EH (cell line): Measurements from ENCODE around the gene TNS3.
A peak's percentile ranks its signal among the peaks of the same experiment; 100 is the strongest.

Experiments
- DNase-seq: peaks from one replicate; pipeline ENCODE4 v3.0.0-alpha.2; 2015; ENCODE audit warnings: low read depth

The TNS3 gene

GRCh38 chr7:47506382-47507339, 75.2 kb downstream of the TNS3 start:
- peak; percentile 58 for DNase-seq

- no peak for DNase-seq
These were observed 76.5 kb downstream of the TNS3 start for GRCh38 chr7:47505312-47506007.

GRCh38 chr7:47504551-47505311, 77.2 kb downstream of the TNS3 start:
- no peak for DNase-seq

DNA sequence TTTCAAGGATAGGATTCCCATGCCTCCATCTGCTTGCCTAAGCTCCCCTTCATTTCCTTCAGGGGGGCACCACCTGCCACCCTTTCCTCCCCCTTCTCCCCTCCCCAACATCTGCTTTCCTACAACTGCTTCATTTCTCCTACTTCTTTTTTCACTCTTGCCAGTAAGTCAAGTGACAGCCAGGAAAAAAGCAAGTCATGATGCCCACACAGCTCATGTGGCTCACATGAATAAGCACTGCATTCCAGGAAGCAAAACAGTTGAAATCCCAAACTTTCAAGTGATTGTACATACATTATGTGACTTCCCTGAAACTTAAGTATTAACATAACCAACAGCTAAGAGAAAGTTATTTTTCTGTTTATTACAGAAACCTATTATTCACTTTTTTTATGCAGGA, 78.6 kb downstream of the TNS3 start:
- DNase-seq = peak; percentile 72

GRCh38 chr7:47502240-47502877, 79.6 kb downstream of the TNS3 start:
- peak; percentile 50 for DNase-seq

- DNase-seq = peak; percentile 95
These were observed 80.5 kb downstream of the TNS3 start for GRCh38 chr7:47501406-47501805.

GRCh38 chr7:47500103-47500563, 81.8 kb downstream of the TNS3 start:
- no peak for DNase-seq

- DNase-seq = no peak
These were observed 83.5 kb downstream of the TNS3 start for GRCh38 chr7:47498229-47499056.

DNA sequence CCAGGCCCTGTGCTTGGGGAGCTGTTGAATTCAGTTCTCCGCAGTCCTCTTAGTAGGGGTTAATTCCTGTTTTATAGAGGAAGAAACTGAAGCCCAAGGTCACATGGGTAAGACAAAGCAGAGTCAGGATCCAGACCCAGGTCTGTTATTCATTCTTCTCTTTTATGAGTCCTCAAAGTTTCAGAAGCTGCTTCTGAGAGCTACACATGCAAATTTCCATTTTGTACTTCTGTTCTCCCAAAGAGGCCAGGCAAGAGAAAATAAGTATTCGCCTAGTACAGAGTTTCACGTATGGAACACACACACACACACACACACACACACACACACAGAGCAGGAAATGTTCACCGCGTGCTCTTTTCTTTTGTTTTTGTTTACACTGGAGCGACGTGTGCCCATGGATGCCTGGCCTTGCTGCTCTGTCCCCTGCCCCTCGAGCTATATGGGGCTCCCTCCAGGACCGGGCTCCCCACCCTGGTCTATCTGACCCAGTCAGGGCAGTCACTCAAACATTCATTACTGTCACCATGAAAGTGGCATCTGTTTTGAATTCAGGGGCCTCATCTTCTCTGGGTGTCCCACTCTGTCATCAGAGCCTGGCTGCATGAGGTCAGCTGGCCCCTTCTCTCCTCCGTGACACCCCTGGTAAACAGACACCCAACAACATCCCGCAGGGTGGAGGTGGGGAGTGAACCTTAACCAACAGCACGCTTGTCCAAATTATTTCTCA, 84.4 kb downstream of the TNS3 start:
- DNase-seq = peak; percentile 35

DNA sequence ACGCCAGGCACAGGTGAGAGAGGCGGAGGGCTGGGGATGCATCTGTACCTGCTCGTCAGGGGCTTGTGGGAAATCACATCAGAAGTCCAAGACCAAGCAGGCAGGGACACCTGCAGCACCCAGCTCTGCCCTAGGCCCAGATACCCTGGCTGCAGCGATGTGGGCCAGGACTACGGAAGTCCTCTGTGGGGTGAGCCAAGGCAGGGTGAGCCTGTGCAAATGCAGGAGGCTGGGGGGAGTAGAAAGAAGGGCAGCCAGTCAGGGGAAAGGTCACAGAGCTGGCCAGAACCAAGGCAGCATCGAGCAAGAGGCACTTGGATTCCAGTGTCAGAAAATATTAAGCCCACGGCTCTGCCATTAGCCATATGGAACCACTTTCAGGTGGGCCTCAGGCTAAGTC, 85.2 kb downstream of the TNS3 start:
- DNase-seq = no peak

GRCh38 chr7:47496056-47496665, 85.8 kb downstream of the TNS3 start:
- DNase-seq = no peak

DNA sequence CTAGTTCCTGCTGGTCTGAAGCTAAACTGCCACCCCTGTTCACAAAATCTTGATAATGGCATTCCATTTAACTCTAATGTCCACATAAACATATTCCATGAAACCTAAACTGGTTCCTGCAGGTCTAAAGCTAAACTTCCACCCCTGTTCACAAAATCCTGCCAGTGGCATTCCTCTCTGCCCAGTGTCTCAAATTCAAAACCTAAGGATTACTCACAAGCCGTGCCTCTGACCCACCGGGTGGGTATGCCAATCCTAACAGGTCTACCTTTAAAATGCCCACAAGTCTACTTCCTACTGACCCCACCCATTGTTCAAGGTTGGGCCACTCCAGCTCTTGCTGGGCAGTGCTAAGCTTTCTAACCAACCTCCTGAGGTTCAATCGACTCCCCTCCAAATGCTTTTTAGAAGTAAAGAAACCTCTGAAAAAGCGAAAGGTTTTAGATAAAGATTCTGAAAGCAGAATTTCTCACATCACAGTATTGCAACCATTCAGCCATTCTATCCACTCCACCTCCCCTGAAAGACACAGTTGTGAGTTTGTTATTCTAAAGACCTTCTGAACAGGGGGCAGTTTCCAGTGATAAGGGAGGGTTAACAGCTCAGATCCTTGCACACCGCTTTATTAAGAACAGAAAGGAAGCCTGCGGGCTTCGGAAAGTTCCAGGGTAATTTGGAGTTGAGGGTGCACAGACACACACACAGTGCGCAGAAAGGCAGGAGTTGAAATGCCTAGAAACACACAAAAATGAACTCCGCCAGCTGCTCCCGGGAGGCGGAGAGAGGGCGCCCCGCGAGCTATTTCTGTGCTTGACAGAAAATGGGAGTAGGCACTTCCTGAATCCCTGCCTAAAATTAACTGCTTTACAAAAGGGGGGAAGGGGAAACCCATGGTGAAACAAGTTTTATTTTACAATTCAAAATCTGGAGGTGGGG, 87.7 kb downstream of the TNS3 start:
- DNase-seq = peak; percentile 55

GRCh38 chr7:47492716-47493325, 89.1 kb downstream of the TNS3 start:
- DNase-seq = no peak

GRCh38 chr7:47490501-47491265, 91.2 kb downstream of the TNS3 start:
- no peak for DNase-seq

DNA sequence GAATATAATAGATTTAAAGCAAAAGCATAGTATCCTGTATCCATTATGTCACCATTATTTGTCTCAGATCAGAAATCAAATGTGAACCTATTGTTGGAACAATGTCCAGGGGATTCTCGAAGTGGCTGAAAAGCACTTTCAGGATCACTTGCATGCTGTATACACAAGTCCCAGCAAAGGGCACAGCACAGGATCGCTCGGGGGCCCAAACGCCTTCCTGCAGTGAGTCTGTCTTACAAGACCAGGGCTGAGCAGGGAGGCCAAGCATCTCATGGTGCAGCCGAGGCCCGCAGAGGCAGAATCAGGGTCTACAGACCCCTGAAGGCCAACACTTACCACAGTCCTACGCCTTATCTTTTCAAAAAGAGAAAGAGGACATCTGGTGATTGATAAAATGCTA, 92.3 kb downstream of the TNS3 start:
- DNase-seq = no peak

GRCh38 chr7:47488969-47489342, 93.0 kb downstream of the TNS3 start:
- no peak for DNase-seq

DNA sequence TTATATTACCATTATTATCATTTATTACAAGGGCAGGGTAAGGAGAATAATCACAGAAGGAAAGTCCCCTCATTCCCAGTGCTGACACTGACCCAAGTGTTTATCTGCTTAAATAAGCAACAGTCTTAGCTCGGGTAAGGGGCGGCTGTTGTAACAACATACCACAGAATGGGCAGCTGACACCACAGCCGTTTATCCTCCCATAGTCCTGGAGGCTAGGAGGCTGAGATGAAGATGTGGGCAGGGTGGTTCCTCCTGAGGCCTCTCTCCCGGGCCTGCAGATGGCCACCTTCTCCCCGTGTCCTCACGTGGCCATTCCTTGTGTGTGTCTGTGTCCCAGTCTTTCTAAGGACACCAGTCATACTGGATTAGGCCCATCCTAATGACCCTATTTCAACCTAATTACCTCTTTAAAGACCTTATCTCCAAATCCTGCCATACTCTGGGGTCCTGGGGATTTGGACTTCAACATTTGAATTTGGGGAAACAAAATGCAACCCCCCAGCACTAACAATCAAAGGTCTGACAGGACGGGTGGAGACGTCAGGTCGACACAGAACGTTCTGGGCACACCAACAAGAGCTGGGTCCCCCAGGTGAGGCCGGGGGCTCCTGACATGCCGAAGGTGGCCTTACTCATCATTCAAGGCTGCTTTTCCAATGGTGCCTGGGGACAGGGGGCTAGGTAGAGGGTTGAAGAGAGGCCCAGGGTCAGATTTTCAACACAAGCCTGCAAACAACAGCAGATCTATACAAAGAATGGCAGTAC, 93.5 kb downstream of the TNS3 start:
- DNase-seq = no peak
